Measurements from ENCODE around the gene MDN1.

Gene MDN1

GRCh38 chr6:89597372-89597771 is 222.2 kb downstream of the MDN1 start:
- no peak for DNase-seq

- no peak for DNase-seq
These were observed 223.1 kb downstream of the MDN1 start for GRCh38 chr6:89596484-89596883.

- no peak for DNase-seq
These were observed 223.5 kb downstream of the MDN1 start for GRCh38 chr6:89596056-89596455.
